Measurements from ENCODE around the gene RNF144B.

- TF ChIP-seq CTCF (IDR thresholded peaks at IDR 0.05) (no peak), POLR2A (IDR thresholded peaks at IDR 0.05) (no peak), EP300 (IDR thresholded peaks at IDR 0.05) (no peak)
Observed at GRCh38 chr6:18472941-18473340, 85.8 kb downstream of the RNF144B start.

Measured in stomach (tissue), 4 donors.